HG03571 (cell line): ENCODE results near the gene ZNF700.
A peak's percentile ranks its signal among the peaks of the same experiment; 100 is the strongest.
"Not testable (repeated sequence)": the region's sequence is repeated elsewhere in the genome, so short reads cannot be mapped to it uniquely, and the experiment has no call there.

Experiments used
- ATAC-seq: cut with Tn5 transposase; IDR thresholded peaks from one replicate; pipeline ENCODE4 v1.9.1; 2021; ENCODE audit not compliant: unreplicated experiment

ZNF700 gene

DNA sequence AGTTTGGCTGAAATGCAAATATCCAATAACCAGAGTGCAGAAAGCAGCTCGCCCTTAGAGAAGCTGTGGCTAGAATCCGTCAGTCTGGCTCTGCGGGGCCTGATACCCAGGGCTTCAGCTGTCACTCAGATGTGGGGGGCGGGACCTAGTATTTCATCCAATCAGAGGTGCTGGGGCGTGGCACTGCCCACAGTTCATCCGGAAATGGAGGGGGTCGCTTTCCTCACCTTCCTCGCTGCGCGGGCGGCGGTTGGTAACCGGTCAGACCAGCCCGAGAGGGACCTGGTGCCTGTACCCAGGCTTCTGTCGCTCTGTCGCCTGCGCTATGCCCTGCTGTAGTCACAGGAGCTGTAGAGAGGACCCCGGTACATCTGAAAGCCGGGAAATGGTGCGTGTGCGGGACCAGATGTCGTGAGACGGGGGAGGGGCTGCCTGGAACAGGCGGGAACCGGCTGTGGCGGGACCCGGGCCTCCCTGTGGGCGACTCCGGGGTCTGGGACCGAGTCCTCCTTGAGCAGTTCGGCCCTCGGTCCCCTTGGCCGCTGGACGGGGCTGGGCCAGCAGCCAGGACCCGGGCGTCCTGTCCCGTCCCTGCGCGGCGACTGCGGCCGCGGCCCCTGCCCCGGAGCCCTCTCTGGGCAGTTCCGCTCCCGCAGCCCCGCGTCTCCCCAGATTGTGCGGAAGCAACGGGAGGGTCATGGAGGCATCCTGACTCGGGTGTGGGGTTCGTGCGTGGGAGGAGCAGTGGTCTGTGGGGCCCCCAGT, at the start of gene ZNF700:
Gene ZNF700 (plus strand): TSS at position 222 of the 765 bp plus-strand sequence. CDS start 104 bp downstream, at position 326.
- ATAC-seq: peak; percentile 79

DNA sequence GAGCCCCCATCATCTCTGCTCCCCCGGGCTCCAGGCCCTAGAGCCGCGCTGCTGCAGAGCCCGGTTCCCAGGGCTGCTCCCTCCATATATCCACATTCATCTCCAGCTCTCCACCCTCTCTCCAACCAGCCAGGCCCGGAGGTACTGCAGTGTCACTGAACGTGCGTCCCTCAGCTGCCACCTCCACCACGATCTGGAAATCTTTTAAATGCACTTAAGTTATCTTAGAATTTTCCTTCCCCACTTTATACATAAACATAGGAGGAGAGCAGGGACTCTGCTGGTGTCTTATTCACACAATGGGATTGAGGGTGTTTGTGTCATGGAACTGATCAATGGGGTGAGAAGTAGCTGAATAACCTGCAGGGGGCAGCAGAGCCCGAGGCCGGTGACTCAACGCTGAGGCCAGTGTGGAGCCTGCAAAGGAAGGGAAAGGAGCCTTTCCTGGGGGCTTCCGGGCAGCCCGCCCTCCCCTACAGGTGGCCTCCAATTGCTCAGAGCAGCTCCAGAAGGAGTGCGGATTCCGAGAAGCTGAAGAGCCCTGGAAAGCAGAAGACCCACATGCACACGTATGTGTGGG, 45.1 kb upstream of the ZNF700 start:
- ATAC-seq: not testable (repeated sequence)

DNA sequence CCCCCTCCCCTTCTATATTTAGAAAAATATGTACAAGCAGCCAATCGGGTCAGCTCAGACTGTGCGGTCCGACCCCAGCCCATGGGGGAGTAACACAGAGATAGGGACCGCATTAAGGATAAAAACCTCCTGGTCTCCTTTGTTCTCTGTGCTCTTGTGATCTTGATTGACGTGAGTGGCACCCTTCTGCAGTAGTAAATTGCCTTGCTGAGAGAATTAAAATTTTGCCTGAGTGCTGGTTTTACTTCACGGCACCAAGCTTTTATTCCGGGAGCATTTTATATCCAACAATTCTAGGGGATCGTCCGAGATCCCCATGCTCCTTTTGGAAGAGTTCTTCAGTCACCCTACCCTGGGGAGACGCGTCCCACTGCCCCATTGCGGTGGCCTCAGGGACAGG, 44.3 kb upstream of the ZNF700 start:
- no peak for ATAC-seq

DNA sequence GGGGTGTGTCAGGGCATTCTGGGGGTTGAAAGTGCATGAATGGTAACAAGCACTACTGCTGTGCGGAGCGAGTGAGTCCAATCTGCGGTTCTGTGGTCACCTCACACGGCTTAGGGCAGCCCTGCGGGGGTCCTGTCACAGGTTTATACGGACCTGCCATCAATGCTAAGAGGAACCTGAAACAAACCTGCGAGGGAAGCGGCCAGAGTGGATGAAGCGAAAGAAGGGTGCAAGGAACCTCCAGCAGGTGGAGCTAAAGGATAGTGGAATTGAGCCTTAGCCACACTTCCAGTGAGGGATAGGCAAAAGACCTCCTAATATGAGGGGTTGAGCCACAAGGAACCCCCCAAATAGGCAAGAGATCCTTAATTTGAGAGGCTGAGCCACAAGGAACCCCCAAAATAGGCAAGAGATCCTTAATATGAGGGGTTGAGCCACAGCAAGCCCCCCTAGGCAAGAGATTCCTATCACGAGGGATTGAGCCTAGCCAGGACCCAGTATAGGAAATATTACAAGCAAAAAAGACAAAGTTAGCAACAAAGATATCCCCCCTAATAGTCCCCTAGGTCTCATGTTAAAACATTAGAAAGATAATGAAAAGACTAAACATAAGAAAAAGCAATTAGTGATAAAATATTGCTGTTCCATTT, 43.6 kb upstream of the ZNF700 start:
- no peak for ATAC-seq

DNA sequence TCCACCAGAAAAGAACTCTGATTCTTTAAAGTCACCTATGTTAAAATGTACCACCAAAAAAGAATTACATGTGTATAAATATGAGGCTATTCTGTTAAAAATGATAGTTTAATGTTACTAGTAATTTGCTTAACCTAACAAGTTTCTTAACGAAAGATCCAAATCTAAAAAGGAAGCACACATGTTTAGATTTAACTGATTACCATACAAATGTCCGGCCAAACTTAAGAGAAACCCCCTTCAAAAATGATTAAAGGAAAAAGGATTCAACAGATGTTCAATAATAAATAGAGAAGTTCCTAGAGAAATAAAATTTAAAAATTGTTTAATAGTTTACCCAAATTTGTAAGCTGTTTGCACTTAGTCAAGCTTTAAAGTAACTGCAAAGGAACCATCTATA, 42.3 kb upstream of the ZNF700 start:
- no peak for ATAC-seq

- ATAC-seq: no peak
Observed at GRCh38 chr19:11887234-11887610, 37.7 kb upstream of the ZNF700 start.

DNA sequence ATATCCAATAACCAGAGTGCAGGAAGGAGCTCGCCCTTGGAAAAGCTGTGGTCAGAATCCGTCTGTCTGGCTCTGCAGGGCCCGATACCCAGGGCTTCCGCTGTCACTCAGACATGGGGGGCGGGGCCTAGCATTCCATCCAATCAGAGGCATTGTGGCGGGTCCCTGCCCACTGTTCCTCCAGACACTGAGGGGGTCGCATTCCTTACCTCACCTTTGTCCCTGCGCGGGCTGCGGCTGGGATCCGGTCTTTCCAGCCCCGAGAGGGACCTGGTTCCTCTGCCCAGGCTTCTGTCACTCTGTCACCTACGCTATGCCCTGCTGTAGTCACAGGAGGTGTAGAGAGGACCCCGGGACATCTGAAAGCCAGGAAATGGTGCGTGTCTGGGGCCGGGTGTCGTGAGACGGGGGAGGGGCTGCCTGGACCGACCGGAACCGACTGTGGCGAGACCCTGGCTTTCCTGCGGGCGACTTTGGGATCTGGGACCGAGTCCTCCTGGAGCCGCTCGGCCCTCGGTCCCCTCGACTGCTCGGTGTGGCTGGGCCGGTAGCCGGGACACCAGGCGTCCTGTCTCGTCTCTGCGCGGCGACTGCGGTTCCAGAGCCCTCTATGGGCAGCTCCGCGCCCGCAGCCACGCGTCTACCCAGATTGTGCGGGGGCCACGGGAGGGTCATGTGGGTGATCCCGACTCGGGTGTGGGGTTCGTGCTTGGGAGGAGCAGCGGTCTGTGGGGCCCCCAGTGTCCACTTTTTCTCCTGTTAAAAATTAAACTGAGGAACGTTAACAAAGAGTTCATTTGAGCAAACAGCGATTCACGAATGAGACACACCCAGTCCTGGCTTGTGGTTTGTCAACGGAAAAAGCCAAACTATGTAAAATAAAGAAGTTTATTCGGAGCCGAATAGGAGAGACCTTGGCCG, 37.0 kb upstream of the ZNF700 start, which contains the start of gene ZNF69:
Gene ZNF69 (plus strand): TSS at position 172 of the 921 bp plus-strand sequence. CDS start 142 bp downstream, at position 314.
- no peak for ATAC-seq

DNA sequence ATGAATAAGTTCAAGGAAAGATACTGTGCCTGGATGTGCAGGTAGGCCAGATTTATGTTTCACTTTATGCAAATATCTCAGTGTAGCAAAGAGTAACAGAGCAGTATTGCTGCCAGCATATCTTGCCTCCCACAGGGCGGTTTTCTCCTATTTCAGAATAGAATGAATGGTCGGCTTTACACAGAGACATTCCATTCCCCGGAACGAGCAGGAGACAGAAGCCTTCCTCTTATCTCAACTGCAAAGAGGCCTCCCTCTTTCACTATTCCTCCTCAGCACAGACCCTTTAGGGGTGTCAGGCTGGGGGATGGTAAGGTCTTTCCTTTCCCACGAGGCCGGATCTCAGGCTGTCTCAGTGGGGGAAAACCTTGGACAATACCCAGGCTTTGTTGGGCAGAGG, 35.0 kb upstream of the ZNF700 start:
- not testable (repeated sequence) for ATAC-seq

- no peak for ATAC-seq
Observed at GRCh38 chr19:11890634-11891033, 34.3 kb upstream of the ZNF700 start.

- no peak for ATAC-seq
Observed at GRCh38 chr19:11894851-11895250, 30.1 kb upstream of the ZNF700 start.

- no peak for ATAC-seq
Observed at GRCh38 chr19:11902228-11902627, 22.7 kb upstream of the ZNF700 start.

DNA sequence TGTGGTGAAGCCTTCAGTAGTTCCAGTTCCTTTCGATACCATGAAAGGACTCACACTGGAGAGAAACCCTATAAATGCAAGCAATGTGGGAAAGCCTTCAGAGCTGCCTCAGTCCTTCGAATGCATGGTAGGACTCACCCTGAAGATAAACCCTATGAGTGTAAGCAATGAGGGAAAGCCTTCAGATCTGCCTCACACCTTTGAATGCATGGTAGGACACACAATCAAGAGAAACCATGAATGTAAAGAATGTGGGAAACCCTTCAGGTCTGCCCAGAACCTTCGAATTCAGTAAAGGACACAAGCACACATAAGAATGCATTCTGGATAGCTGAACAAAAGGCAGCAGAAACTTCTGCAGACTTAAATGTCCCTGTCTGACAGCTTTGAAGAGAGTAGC, 19.0 kb upstream of the ZNF700 start:
- no peak for ATAC-seq

- not testable (repeated sequence) for ATAC-seq
Observed at GRCh38 chr19:11911937-11912336, 13.0 kb upstream of the ZNF700 start.

- ATAC-seq: not testable (repeated sequence)
Observed at GRCh38 chr19:11914417-11915051, 10.4 kb upstream of the ZNF700 start.

GRCh38 chr19:11921852-11922495, 2.9 kb upstream of the ZNF700 start:
- ATAC-seq: no peak

- not testable (repeated sequence) for ATAC-seq
Observed at GRCh38 chr19:11925651-11926187, 812 bp downstream of the ZNF700 start.

- no peak for ATAC-seq
Observed at GRCh38 chr19:11927227-11927626, 2.3 kb downstream of the ZNF700 start.

DNA sequence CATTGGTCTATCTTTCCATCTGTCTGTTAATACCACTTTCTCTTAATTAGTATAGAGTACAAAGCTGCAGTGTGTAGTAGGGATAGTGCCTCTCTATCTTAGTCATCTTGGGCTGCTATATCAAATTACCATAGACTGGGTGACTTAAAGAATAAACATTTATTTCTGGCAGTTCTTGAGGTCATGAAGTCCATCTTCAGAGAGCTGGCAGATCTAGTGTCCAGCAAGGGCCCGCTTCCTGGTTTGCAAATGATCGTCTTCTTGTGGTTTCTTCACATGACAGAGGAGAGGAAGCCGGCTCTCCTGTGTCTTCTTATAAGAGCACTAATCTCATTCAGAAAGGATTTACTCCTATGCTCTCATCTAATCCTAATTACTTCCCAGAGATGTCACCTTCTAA, 6.1 kb downstream of the ZNF700 start:
- ATAC-seq: no peak

DNA sequence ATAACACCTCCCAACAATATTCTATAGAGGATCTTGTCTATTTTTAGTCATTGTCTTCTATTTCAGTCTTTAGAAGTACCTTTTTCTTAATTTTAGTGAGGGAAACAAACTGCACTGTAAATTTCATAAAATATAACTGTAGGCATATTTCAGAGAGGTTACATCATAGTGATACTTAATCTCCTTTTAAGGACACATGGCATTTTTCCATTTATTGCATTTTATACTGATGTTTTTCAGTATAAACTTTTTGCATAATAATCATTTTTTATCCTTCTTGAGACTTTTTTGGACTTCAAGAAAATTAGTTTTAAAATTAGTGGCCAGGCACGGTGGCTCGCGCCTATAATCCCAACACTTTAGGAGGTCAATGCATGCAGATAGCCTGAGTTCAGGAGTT, 6.6 kb downstream of the ZNF700 start:
- ATAC-seq: no peak

DNA sequence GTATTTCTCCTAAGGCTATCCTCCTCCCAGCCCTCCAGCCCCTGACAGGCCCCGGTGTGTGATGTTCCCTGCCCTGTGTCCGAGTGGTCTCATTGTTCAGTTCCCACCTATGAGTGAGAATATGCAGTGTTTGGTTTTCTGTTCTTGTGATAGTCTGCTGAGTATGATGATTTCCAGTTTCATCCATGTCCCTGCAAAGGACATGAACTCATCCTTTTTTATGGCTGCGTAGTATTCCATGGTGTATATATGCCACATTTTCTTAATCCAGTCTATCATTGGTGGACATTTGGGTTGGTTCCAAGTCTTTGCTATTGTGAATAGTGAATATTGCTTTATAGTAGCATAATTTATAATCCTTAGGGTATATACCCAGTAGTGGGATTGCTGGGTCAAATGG, 10.9 kb downstream of the ZNF700 start:
- ATAC-seq: not testable (repeated sequence)
